K562 (cell line): ENCODE data around the gene SMIM7. TPM values are rescaled to one million over a fixed set of nuclear protein-coding genes. Genes with fewer than 3 reads are reported as not detected.

Experiments used
- ATAC-seq: fragments of 200-7000 bp; cut with Tn5 transposase; 3 replicates; pipeline ENCODE4 v1.9.1; 2020; ENCODE audit warnings: moderate library complexity
- BruUV-seq: library from RNA; stranded (reverse); fragments of 400-500 nt; replicated peaks from 2 replicates; lab custom pipeline; 2021; lab: Mats Ljungman, UMichigan
- CTCF ChIA-PET: fragments of 300-600 bp; formaldehyde crosslinking; extraction: SDS; loops from one replicate; lab custom pipeline; 2021; ENCODE audit warnings: low intra/inter-chr PET ratio; lab: Yijun Ruan, JAX
- POLR2A ChIA-PET: fragments of 300-600, 350-650 bp; sonication (Branson Sonifier 250); formaldehyde crosslinking; extraction: SDS; loops from one replicate; lab custom pipeline; 2021; ENCODE audit warnings: antibody characterized with exemption, inconsistent platforms; lab: Yijun Ruan, JAX
- DNase-seq, 4 experiments: peaks; one replicate each; pipeline versions ENCODE4 v3.0.0 to v3.0.0-alpha.2; 2011 to 2018; ENCODE audit warnings: low spot score in 3 of 4, mixed read lengths in 3 of 4; ENCODE audit errors: extremely low read depth in 1 of 4
- FAIRE-seq: peaks from 2 replicates; lab custom pipeline; 2011; peaks lifted over from hg19 to GRCh38; lab: Jason Lieb, UNC
- H2AFZ ChIP-seq: 2 replicates; pipeline ENCODE4 v1.6.0; 2011; ENCODE audit warnings: low read depth, low read length, control low read depth, inconsistent platforms
- H3K27ac ChIP-seq: fragments of 200-600 bp; 3 replicates; pipeline ENCODE4 v1.8.0; 2011; ENCODE audit warnings: low read depth, mild to moderate bottlenecking, control low read depth, inconsistent platforms, low read length, moderate library complexity, mixed read lengths; ENCODE audit errors: extremely low read depth
- H3K27me3 ChIP-seq, 2 experiments: fragments of 300-600 bp in 1 of 2; 2 replicates in 1 of 2; 3 replicates in 1 of 2; pipeline versions ENCODE4 v1.6.0 to v1.8.0; 2011; ENCODE audit warnings: inconsistent platforms in 2 of 2, low read length in 2 of 2, mild to moderate bottlenecking in 1 of 2, mixed read lengths in 1 of 2, moderate library complexity in 1 of 2; ENCODE audit not compliant: control insufficient read depth in 2 of 2, insufficient read depth in 2 of 2
- H3K36me3 ChIP-seq: fragments of 300-600 bp; 3 replicates; pipeline ENCODE4 v1.8.0; 2011; ENCODE audit warnings: mild to moderate bottlenecking, low read length, inconsistent platforms; ENCODE audit not compliant: control insufficient read depth, insufficient read depth
- H3K4me1 ChIP-seq, 2 experiments: fragments of 200-600 bp in 1 of 2; replicated peaks in 1 of 2; 2 replicates in 1 of 2; 3 replicates in 1 of 2; pipeline versions ENCODE4 v1.5.1 to v1.8.0; 2011; ENCODE audit warnings: inconsistent platforms in 2 of 2, low read length in 2 of 2, mild to moderate bottlenecking in 1 of 2, mixed read lengths in 1 of 2, moderate library complexity in 1 of 2; ENCODE audit not compliant: control insufficient read depth in 2 of 2, insufficient read depth in 2 of 2
- H3K4me2 ChIP-seq: 2 replicates; pipeline ENCODE4 v1.6.1; 2011; ENCODE audit warnings: low read length, control low read depth, inconsistent platforms, mixed read lengths; ENCODE audit not compliant: insufficient read depth
- H3K4me3 ChIP-seq: fragments of 200-600 bp; sonication (generic), shearing (Covaris generic); 2 replicates; pipeline ENCODE4 v1.5.1; 2016; ENCODE audit warnings: control low read depth, inconsistent platforms
- H3K79me2 ChIP-seq: fragments of 200-600 bp; 3 replicates; pipeline ENCODE4 v1.8.0; 2011; ENCODE audit warnings: low read length, inconsistent platforms; ENCODE audit not compliant: control insufficient read depth, insufficient read depth
- H3K9ac ChIP-seq, 2 experiments: 2 replicates each; pipeline versions ENCODE4 v1.6.0 to v1.6.1; 2011; ENCODE audit warnings: low read depth in 2 of 2, low read length in 2 of 2, control low read depth in 1 of 2, inconsistent platforms in 1 of 2, mild to moderate bottlenecking in 1 of 2, mixed read lengths in 1 of 2; ENCODE audit not compliant: insufficient read depth in 1 of 2
- H3K9me1 ChIP-seq: one replicate; pipeline ENCODE4 v1.6.0; 2011; ENCODE audit warnings: inconsistent platforms, mild to moderate bottlenecking, low read length, moderate library complexity; ENCODE audit not compliant: control insufficient read depth, insufficient read depth
- H3K9me3 ChIP-seq: replicated peaks from 2 replicates; pipeline ENCODE4 v1.5.1; 2011; ENCODE audit warnings: low read depth, low read length, inconsistent platforms; ENCODE audit not compliant: control insufficient read depth, insufficient read depth
- H4K20me1 ChIP-seq: replicated peaks from 2 replicates; pipeline ENCODE4 v1.6.1; 2011; ENCODE audit warnings: low read length, inconsistent platforms, mixed read lengths; ENCODE audit not compliant: control insufficient read depth, insufficient read depth
- CBFA2T3 ChIP-seq: fragments of 450-650 bp; IDR thresholded peaks from 2 replicates; pipeline ENCODE4 v1.6.1; 2017
- WGBS: fragments of 100-300 bp; shearing (Covaris generic); methylation state at CpG from one replicate; pipeline ENCODE4 v1.1.6; 2016; ENCODE audit warnings: low coverage, mixed read lengths; ENCODE audit not compliant: insufficient coverage; ENCODE audit errors: missing lambda C conversion rate; 5-methylcytosine and 5-hydroxymethylcytosine counted together
- in situ Hi-C: fragments of 300-500 bp; cut with MboI; formaldehyde crosslinking; loops from 4 replicates; pipeline ENCODE4 v1.15.0; 2018; ENCODE audit warnings: inconsistent platforms, mixed read lengths
- intact Hi-C: fragments of 100-400 bp; cut with micrococcal nuclease; formaldehyde crosslinking; loops from 2 replicates; pipeline ENCODE4 v1.14.2; 2022
- polyA plus RNA-seq, 8 experiments: library from polyadenylated mRNA; depleted of rRNA in 4 of 8; stranded (reverse) in 5 of 8; unstranded in 3 of 8; fragments of >200 nt; fragmentation: Nextera tagmentation in 2 of 8; fragmentation: Illumina TruSeq in 1 of 8; extraction: Ambion mirVana in 2 of 8; extraction: Trizol in 1 of 8; gene quantifications; 2 replicates each; pipeline versions ENCODE4 v1.2.1 to v1.2.3, GENCODE V29; 2011 to 2014; ENCODE audit warnings: inconsistent platforms in 1 of 8, missing spikeins in 1 of 8
- total RNA-seq, 7 experiments: library from RNA; depleted of rRNA in 6 of 7; stranded (reverse); fragments of >200 nt in 6 of 7; fragmentation: Illumina TruSeq in 2 of 7; extraction: Trizol in 2 of 7; gene quantifications; 2 replicates each; pipeline versions ENCODE4 v1.2.1 to v1.2.3, GENCODE V29; 2011 to 2021; ENCODE audit warnings: low replicate concordance in 1 of 7
- TF ChIP-seq, protein P1 (sequence below): fragments of 250-450 bp; sonication (Bioruptor Pico); IDR thresholded peaks from 2 replicates; pipeline ENCODE4 v1.4.0; 2020; ENCODE audit warnings: borderline replicate concordance
- TF ChIP-seq, protein P2 (sequence below): fragments of 450-650 bp; IDR thresholded peaks from 2 replicates; pipeline ENCODE4 v1.6.1; 2016

The SMIM7 gene
- total and polyA plus RNA-seq, 9 of the 15 experiments (the other 6 are each of a cell fraction or from before 2014, with no cell fraction given), result 55.3 to 265 (median 107) TPM

DNA sequence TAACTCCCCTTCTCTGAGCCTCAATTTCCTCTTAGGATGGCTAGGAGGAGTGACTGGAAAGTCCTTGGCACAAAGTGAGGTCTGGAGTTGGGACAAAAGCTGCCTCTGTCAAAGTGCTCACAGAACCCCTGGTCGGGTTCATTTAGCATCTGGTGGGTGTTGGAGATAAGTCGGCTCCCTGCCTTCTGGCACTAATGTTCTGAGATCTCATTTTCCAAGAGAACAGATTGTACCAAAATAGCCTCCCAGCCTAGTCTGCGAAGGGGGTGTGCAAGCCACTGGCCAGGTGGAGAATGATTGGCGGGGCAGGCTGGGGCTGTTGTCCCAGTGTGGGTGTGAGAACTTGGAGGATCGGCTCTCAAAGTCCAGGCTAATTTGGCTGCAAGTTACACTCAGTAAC, 39.0 kb upstream of the SMIM7 start:
- FAIRE-seq, result no peak
- in situ Hi-C loops, result no loop called here

More for the DNA sequence above, 39.0 kb upstream of the SMIM7 start:
- no TSS peak for BruUV-seq
- no peaks in the 10 kb centered on the region for H3K79me2 ChIP-seq
- DNase-seq (no peak), ATAC-seq (no peak)
- H3K9me1 ChIP-seq, result no peaks in the 10 kb centered on the region
- no peaks in the 10 kb centered on the region; a peak in 1 of 5 replicates for H3K4me1 ChIP-seq
- no peak overlapping the region for H3K4me3 ChIP-seq
- ChIA-PET POLR2A (interaction anchor here (0.6 kb wide), 1 partner anchor 189 kb away, joined by 3 read pairs; no protein-coding TSS in a partner anchor), CTCF (no interaction called here)
- H3K4me2 ChIP-seq, result no peak overlapping the region
- no peak overlapping the region for H3K9ac ChIP-seq
- no peaks in the 10 kb centered on the region for H4K20me1 ChIP-seq
- H3K9me3 ChIP-seq, result no peaks in the 10 kb centered on the region
- intact Hi-C loops, result no loop called here
- H3K27me3 ChIP-seq, result peaks cover 8 to 19% of the 10 kb centered on the region in 2 experiments; a peak in 4 of 5 replicates
- WGBS, result 6% methylated on average over 5 of the region's 5 CpGs
- no peaks in the 10 kb centered on the region for H3K36me3 ChIP-seq
- TF ChIP-seq, protein P1, sequence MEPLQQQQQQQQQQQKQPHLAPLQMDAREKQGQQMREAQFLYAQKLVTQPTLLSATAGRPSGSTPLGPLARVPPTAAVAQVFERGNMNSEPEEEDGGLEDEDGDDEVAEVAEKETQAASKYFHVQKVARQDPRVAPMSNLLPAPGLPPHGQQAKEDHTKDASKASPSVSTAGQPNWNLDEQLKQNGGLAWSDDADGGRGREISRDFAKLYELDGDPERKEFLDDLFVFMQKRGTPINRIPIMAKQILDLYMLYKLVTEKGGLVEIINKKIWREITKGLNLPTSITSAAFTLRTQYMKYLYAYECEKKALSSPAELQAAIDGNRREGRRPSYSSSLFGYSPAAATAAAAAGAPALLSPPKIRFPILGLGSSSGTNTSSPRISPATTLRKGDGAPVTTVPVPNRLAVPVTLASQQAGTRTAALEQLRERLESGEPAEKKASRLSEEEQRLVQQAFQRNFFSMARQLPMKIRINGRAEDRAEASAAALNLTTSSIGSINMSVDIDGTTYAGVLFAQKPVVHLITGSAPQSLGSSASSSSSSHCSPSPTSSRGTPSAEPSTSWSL (CRISPR knock-in tag), result no peak
- TF ChIP-seq CBFA2T3, result 0 out of 2 replicates have a peak, but pooled peaks have one; percentile 14
- TF ChIP-seq, protein P2, sequence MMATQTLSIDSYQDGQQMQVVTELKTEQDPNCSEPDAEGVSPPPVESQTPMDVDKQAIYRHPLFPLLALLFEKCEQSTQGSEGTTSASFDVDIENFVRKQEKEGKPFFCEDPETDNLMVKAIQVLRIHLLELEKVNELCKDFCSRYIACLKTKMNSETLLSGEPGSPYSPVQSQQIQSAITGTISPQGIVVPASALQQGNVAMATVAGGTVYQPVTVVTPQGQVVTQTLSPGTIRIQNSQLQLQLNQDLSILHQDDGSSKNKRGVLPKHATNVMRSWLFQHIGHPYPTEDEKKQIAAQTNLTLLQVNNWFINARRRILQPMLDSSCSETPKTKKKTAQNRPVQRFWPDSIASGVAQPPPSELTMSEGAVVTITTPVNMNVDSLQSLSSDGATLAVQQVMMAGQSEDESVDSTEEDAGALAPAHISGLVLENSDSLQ, result peak; percentile 22; the same call in 1 of the 2 replicates
- no peak overlapping the region for H2AFZ ChIP-seq
- no peak overlapping the region for H3K27ac ChIP-seq
